ENCODE data around the gene ATF7. TPM values are rescaled to one million over a fixed set of nuclear protein-coding genes. Genes with fewer than 3 reads are reported as not detected.

The ATF7 gene
- total and polyA plus RNA-seq, 2 of the 13 experiments (the other 11 are each of a cell fraction or from before 2014, with no cell fraction given), result 9.6 to 16.2 TPM

DNA sequence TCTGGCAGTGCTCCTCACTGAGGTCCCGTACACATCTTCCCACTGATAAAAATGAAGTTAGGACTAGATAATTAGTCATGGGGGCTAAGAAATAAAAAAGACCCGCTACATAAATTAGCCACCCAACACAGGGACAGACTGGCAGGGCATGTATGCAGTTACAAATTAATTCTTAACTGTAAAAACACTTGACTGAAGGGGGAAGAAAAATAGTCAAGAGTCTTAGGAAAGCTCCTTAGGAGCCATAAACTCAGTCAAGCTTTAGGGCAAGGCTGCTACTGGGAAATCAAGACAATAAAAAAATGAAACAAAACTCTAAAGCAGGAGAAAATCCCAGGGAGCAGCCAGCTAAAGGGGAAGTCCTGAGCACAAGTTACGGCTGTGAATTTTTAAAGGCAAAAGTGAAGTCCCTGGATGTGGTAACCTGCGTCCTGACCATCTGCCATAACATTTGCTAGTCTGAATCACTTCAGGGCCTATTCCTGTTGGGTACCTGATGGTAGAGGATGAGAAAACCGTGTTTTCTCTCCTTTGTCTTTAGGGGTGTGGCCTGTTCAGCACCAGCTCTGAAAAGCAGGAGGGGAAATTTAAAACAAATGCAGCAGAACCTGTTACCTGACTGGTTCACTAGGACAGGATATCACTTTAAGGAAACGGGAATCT is 111.4 kb downstream of the ATF7 start (continued):
- TF ChIP-seq, protein P1, sequence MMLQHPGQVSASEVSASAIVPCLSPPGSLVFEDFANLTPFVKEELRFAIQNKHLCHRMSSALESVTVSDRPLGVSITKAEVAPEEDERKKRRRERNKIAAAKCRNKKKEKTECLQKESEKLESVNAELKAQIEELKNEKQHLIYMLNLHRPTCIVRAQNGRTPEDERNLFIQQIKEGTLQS (CRISPR knock-in tag; IDR thresholded peaks at IDR 0.05), result no peak
- TF ChIP-seq RARA (CRISPR knock-in tag; IDR thresholded peaks at IDR 0.05), result no peak
- TF ChIP-seq, protein P2, sequence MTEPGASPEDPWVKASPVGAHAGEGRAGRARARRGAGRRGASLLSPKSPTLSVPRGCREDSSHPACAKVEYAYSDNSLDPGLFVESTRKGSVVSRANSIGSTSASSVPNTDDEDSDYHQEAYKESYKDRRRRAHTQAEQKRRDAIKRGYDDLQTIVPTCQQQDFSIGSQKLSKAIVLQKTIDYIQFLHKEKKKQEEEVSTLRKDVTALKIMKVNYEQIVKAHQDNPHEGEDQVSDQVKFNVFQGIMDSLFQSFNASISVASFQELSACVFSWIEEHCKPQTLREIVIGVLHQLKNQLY (CRISPR knock-in tag; IDR thresholded peaks at IDR 0.05), result no peak
- TF ChIP-seq, protein P3, sequence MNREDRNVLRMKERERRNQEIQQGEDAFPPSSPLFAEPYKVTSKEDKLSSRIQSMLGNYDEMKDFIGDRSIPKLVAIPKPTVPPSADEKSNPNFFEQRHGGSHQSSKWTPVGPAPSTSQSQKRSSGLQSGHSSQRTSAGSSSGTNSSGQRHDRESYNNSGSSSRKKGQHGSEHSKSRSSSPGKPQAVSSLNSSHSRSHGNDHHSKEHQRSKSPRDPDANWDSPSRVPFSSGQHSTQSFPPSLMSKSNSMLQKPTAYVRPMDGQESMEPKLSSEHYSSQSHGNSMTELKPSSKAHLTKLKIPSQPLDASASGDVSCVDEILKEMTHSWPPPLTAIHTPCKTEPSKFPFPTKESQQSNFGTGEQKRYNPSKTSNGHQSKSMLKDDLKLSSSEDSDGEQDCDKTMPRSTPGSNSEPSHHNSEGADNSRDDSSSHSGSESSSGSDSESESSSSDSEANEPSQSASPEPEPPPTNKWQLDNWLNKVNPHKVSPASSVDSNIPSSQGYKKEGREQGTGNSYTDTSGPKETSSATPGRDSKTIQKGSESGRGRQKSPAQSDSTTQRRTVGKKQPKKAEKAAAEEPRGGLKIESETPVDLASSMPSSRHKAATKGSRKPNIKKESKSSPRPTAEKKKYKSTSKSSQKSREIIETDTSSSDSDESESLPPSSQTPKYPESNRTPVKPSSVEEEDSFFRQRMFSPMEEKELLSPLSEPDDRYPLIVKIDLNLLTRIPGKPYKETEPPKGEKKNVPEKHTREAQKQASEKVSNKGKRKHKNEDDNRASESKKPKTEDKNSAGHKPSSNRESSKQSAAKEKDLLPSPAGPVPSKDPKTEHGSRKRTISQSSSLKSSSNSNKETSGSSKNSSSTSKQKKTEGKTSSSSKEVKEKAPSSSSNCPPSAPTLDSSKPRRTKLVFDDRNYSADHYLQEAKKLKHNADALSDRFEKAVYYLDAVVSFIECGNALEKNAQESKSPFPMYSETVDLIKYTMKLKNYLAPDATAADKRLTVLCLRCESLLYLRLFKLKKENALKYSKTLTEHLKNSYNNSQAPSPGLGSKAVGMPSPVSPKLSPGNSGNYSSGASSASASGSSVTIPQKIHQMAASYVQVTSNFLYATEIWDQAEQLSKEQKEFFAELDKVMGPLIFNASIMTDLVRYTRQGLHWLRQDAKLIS (CRISPR knock-in tag; IDR thresholded peaks at IDR 0.05), result no peak
- TF ChIP-seq NR2F6 (IDR thresholded peaks at IDR 0.05), result no peak
- TF ChIP-seq NR2F6 (CRISPR knock-in tag; IDR thresholded peaks at IDR 0.05), result no peak

DNA sequence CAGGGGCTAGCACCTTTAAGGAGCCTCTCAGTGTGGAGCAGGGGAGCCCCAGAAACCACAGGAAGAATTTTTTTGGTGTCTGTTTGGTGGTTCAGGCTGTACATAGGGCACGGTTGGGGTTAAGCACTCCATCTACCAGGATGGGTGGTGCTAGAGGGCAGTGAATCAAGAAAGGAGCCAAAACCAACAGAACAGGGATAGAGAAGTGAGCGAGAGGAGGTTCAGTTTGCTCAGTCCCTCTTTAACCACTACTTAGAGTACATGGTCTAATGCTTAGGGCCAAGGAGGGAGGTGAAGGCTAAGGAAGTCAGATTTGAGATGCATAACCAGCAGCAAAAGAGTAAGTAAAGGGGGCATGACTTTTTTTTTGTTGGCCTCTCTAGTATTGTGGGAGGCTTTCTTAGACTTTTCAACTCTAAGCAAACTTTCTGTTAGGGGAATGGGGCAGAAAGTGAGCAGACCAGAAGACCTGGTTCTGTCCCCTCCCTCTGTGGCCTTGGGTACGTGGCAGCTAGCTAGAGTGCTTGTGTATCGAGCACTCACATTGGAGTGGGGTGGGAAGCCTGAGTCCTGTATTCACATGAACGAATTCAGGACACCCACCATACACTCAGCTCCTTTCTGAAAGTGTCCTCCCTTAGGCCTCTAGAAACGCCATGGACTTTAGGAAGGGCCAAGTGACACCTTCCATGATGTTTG is 112.3 kb downstream of the ATF7 start:
- H3K4me1 ChIP-seq (ENCODE audit: insufficient read depth, low read length), result no peaks in the 10 kb centered on the region
- no peaks in the 10 kb centered on the region for H3K9me3 ChIP-seq (ENCODE audit: low read length)
- no peak for ATAC-seq
- ChIA-PET CTCF (ENCODE audit: low intra/inter-chr PET ratio, low total read pairs) (no interaction called here), POLR2A (interaction anchor here (2.2 kb wide), 1 partner anchor 13 kb away, joined by 11 read pairs; the partner anchor contains the start of gene TARBP2)
- no TSS peak for BruUV-seq (replicated peaks)
- FAIRE-seq, result no peak
- no peaks in the 10 kb centered on the region for H4K20me1 ChIP-seq (ENCODE audit: insufficient read depth, low read length)
- H3K27me3 ChIP-seq (ENCODE audit: control insufficient read depth in 1 of 2, insufficient read depth in 2 of 2, low read length in 2 of 2), result no peaks in the 10 kb centered on the region
- H3K4me3 ChIP-seq (replicated peaks in 1 of 3; ENCODE audit: insufficient read depth in 1 of 3, low read depth in 2 of 3, low read length in 3 of 3), result no peak overlapping the region
- WGBS (ENCODE audit: low lambda C conversion rate), result 94% methylated on average over 5 of the region's 6 CpGs
- H3K9ac ChIP-seq (ENCODE audit: insufficient read depth, low read depth, low read length), result no peak overlapping the region
- H2AFZ ChIP-seq (ENCODE audit: low read length), result no peak overlapping the region
- H3K27ac ChIP-seq (ENCODE audit: extremely low read length, insufficient read depth, low read length), result no peak overlapping the region
- intact Hi-C loops (cut with micrococcal nuclease; ENCODE audit: unreplicated experiment) (no loop called here), in situ Hi-C loops (cut with HindIII; ENCODE audit: extremely low pct_ligation_motif_present, low pct_unique_long_range_greater_than_20kb) (no loop called here)
- H3K36me3 ChIP-seq (replicated peaks in 1 of 2; ENCODE audit: control insufficient read depth in 1 of 2, insufficient read depth in 2 of 2, low read length in 2 of 2), result peaks cover 17 to 63% of the 10 kb centered on the region in 2 experiments
- H3K79me2 ChIP-seq (ENCODE audit: insufficient read depth, low read length), result no peaks in the 10 kb centered on the region
- no peak overlapping the region for H3K4me2 ChIP-seq (ENCODE audit: low read depth, low read length)
- no peak for DNase-seq (ENCODE audit: low spot score)
- TF ChIP-seq, protein P4, sequence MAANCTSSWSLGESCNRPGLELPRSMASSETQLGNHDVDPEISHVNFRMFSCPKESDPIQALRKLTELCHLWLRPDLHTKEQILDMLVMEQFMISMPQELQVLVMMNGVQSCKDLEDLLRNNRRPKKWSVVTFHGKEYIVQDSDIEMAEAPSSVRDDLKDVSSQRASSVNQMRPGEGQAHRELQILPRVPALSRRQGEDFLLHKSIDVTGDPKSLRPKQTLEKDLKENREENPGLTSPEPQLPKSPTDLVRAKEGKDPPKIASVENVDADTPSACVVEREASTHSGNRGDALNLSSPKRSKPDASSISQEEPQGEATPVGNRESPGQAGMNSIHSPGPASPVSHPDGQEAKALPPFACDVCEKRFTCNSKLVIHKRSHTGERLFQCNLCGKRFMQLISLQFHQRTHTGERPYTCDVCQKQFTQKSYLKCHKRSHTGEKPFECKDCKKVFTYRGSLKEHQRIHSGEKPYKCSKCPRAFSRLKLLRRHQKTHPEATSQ (CRISPR knock-in tag; IDR thresholded peaks at IDR 0.05; ENCODE audit: borderline replicate concordance), result no peak
- TF ChIP-seq SOX5 (CRISPR knock-in tag; IDR thresholded peaks at IDR 0.05; ENCODE audit: borderline replicate concordance) (no peak), ZNF367 (CRISPR knock-in tag; IDR thresholded peaks at IDR 0.05; ENCODE audit: borderline replicate concordance) (no peak), KLF15 (CRISPR knock-in tag; IDR thresholded peaks at IDR 0.05; ENCODE audit: borderline replicate concordance) (no peak), ZNF296 (CRISPR knock-in tag; conservative IDR thresholded peaks at IDR 0.05) (no peak), EP300 (IDR thresholded peaks at IDR 0.05; ENCODE audit: low read depth in 2 of 2, low read length in 2 of 2) (no peak), EP300 (CRISPR knock-in tag; IDR thresholded peaks at IDR 0.05; ENCODE audit: borderline replicate concordance) (no peak)
- TF ChIP-seq, protein P5, sequence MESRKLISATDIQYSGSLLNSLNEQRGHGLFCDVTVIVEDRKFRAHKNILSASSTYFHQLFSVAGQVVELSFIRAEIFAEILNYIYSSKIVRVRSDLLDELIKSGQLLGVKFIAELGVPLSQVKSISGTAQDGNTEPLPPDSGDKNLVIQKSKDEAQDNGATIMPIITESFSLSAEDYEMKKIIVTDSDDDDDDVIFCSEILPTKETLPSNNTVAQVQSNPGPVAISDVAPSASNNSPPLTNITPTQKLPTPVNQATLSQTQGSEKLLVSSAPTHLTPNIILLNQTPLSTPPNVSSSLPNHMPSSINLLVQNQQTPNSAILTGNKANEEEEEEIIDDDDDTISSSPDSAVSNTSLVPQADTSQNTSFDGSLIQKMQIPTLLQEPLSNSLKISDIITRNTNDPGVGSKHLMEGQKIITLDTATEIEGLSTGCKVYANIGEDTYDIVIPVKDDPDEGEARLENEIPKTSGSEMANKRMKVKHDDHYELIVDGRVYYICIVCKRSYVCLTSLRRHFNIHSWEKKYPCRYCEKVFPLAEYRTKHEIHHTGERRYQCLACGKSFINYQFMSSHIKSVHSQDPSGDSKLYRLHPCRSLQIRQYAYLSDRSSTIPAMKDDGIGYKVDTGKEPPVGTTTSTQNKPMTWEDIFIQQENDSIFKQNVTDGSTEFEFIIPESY (CRISPR knock-in tag; IDR thresholded peaks at IDR 0.05), result no peak

Measured in HepG2 (cell line).